ENCODE results near the gene TPMT. TPM values are rescaled to one million over a fixed set of nuclear protein-coding genes. Genes with fewer than 3 reads are reported as not detected.
"Not testable (repeated sequence)": the region's sequence is repeated elsewhere in the genome, so short reads cannot be mapped to it uniquely, and the experiment has no call there.

The TPMT gene
- total RNA-seq, 1 donor from 2014 or later: 8.0 TPM

GRCh38 chr6:18179770-18180356 is 25.0 kb upstream of the TPMT start:
- Mint-ChIP-seq H3K4me3 (no peak overlapping the region), H3K36me3 (peaks cover 35% of the 10 kb centered on the region), H3K27me3 (ENCODE audit: low read depth) (no peaks in the 10 kb centered on the region), H3K27ac (no peak overlapping the region), H3K4me1 (no peaks in the 10 kb centered on the region), H3K9me3 (peaks cover 23% of the 10 kb centered on the region)
- DNase-seq (ENCODE audit: low spot score in 2 of 2, unreplicated experiment in 2 of 2): no peak
- TF ChIP-seq CTCF (IDR thresholded peaks at IDR 0.05; ENCODE audit: unreplicated experiment): no peak

GRCh38 chr6:18178960-18179615 is 24.2 kb upstream of the TPMT start:
- DNase-seq (ENCODE audit: low spot score in 2 of 2, unreplicated experiment in 2 of 2): no peak
- Mint-ChIP-seq H3K9me3 (peaks cover 26% of the 10 kb centered on the region), H3K27ac (no peak overlapping the region), H3K4me1 (no peaks in the 10 kb centered on the region), H3K36me3 (peaks cover 41% of the 10 kb centered on the region), H3K4me3 (no peak overlapping the region), H3K27me3 (ENCODE audit: low read depth) (no peaks in the 10 kb centered on the region)
- TF ChIP-seq CTCF (IDR thresholded peaks at IDR 0.05; ENCODE audit: unreplicated experiment): no peak

- H3K4me1 Mint-ChIP-seq: no peaks in the 10 kb centered on the region
- H3K9me3 Mint-ChIP-seq: peaks cover 26% of the 10 kb centered on the region
- H3K4me3 Mint-ChIP-seq: no peak overlapping the region
- no peak overlapping the region for H3K27ac Mint-ChIP-seq
- DNase-seq (ENCODE audit: low spot score in 2 of 2, unreplicated experiment in 2 of 2): no peak
- H3K36me3 Mint-ChIP-seq: peaks cover 40% of the 10 kb centered on the region
- TF ChIP-seq CTCF (IDR thresholded peaks at IDR 0.05; ENCODE audit: unreplicated experiment): no peak
- H3K27me3 Mint-ChIP-seq (ENCODE audit: low read depth): no peaks in the 10 kb centered on the region
Measured at GRCh38 chr6:18177286-18177965, 22.5 kb upstream of the TPMT start.

GRCh38 chr6:18176198-18176597 is 21.3 kb upstream of the TPMT start:
- not testable (repeated sequence) for H3K27ac Mint-ChIP-seq; DNase-seq (ENCODE audit: low spot score in 2 of 2, unreplicated experiment in 2 of 2); H3K4me1 Mint-ChIP-seq; H3K27me3 Mint-ChIP-seq (ENCODE audit: low read depth); H3K4me3 Mint-ChIP-seq
- peaks cover 26% of the 10 kb centered on the region for H3K9me3 Mint-ChIP-seq
- H3K36me3 Mint-ChIP-seq: peaks cover 47% of the 10 kb centered on the region

GRCh38 chr6:18171871-18172270 is 17.0 kb upstream of the TPMT start:
- DNase-seq (ENCODE audit: low spot score in 2 of 2, unreplicated experiment in 2 of 2): no peak
- Mint-ChIP-seq H3K36me3 (peaks cover 55% of the 10 kb centered on the region), H3K4me3 (no peak overlapping the region), H3K27me3 (ENCODE audit: low read depth) (no peaks in the 10 kb centered on the region), H3K27ac (no peak overlapping the region), H3K9me3 (peaks cover 31% of the 10 kb centered on the region), H3K4me1 (no peaks in the 10 kb centered on the region)
- TF ChIP-seq CTCF (IDR thresholded peaks at IDR 0.05; ENCODE audit: unreplicated experiment): no peak

- Mint-ChIP-seq H3K36me3 (peaks cover 33% of the 10 kb centered on the region), H3K4me3 (no peak overlapping the region), H3K27me3 (ENCODE audit: low read depth) (no peaks in the 10 kb centered on the region), H3K9me3 (peaks cover 7% of the 10 kb centered on the region), H3K27ac (no peak overlapping the region), H3K4me1 (no peaks in the 10 kb centered on the region)
- DNase-seq (ENCODE audit: low spot score in 2 of 2, unreplicated experiment in 2 of 2): no peak
- no peak for TF ChIP-seq CTCF (IDR thresholded peaks at IDR 0.05; ENCODE audit: unreplicated experiment)
Measured at GRCh38 chr6:18168264-18168663, 13.4 kb upstream of the TPMT start.
